HG03520 (cell line): ENCODE measurements around the gene CFAP97D2.
A peak's percentile ranks its signal among the peaks of the same experiment; 100 is the strongest.
"Not testable (repeated sequence)": the region's sequence is repeated elsewhere in the genome, so short reads cannot be mapped to it uniquely, and the experiment has no call there.

ENCODE experiments used
- ATAC-seq: cut with Tn5 transposase; IDR thresholded peaks from one replicate; pipeline ENCODE4 v1.9.1; 2021; ENCODE audit warnings: mild to moderate bottlenecking, moderate library complexity; ENCODE audit not compliant: unreplicated experiment

Gene CFAP97D2

DNA sequence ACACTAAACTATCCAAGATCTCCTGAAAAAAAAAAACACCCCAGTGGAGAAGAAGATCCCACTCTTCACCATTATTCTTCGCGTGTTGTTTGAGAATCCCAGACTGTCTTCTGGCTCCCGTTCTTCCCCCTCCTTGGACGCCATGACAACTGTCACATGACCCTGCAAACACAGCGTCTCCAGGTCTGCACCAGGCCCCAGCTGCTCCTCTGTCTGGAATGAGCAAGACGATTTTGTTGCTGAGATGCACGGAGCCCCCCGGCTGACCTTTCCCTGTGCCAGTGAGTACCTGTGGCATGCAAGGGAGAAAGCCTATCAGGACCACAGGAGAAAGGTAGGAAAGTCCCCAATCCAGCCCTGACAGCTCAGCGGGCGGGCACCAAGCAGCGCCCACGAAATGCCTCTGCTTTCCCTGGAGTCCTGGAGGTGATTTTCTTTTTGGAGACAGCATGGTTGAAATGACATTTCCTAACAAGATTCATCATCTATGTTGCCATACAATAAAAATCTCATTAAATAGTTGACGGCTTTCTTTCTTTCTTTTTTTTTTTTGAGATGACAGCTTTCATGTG lies at the start of gene CFAP97D2:
Gene CFAP97D2, plus strand, starts transcription at position 171 of the 572 bp plus-strand sequence. Its CDS starts 74 bp downstream, at position 245.
- ATAC-seq, result no peak

DNA sequence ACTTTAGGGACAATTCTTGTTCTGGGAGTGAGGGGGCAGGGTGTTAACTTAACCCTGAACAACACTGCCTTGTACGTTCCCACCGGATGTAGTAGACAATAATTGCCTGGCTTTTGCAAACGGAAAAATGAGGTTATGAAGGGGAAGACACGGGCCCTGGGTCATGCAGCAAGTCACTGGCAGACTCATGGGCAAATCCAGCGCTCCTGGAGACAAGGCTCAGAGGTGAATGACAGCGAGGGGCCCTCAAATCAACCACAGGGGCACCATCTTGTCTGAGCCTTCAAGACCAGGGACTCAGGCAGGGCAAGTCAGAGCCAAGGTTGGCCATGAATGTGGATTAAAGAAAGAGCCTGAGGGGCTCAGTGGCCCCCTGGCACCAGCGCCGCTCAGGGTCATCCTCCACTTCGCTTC lies 49.4 kb upstream of the CFAP97D2 start:
- no peak for ATAC-seq

DNA sequence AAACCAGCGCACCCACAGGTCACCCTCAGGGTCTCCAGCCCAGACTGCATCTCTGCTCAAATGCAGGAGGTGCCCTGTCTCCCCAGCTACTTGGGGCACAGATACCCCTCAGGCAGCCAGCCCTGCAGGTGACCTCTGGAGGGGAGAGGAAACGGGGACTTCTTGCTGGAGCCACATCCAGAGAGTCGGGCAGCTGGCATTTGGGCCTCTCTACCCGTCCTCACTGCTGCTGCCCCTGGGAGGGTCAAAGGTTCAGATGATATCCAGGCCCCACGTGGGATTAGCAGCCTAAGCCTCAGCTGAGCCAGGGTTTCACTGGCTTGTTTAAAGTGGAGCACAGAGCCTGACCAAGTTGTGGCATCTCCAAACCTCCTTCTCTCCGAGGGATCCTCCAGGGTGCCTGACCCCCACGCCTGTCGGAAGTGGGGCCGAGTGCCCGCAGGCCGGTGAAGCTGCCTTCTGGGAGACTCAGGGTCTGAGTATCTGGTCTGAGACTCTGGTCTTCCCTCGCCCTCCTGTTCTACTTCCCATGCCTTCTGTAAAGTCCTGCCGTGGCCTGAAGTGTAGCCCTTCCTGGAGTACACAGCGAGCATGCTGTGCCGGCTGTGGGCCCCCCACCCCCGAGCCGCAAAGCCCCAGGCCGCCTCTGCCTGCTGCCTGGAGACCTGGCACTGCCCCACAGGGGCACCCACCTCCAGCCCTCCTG lies 48.8 kb upstream of the CFAP97D2 start:
- ATAC-seq, result no peak

DNA sequence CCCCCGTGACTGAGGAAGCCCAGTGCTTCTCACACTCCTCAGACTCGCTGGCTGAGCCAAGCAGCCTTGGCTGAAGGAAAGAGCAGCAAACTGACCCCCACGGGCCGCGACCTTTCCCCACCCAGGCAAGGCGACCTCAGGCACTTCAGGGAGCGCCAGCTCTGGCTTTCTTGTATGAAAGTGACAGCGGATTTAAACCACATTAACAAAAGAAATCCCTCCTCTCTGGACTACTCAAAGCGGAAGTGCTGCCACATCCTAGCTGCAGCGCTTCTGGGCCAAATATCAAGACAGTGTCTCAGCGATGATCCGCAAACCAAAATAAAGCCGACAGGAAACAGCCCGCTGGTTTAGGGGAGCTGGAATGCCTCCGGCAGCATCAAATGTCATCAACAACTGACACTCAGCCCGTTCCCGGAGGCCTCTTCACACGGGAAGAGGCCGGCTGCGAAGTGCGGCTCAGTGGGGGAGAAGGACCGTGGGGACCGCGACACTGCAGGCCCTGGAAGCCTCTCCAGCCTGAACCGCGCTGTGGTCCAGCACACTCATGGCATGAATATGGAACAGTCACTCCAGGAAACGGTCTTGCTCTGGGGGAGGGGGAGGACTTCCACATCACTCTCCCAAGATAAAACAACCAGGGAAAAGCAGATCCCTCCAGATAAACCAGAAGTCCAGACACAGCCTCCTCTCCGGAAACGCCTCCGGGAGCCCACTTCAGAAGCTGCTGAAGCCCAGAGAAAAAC lies 48.0 kb upstream of the CFAP97D2 start:
- ATAC-seq, result no peak

GRCh38 chr13:114131583-114132418 lies 47.3 kb upstream of the CFAP97D2 start:
- no peak for ATAC-seq

GRCh38 chr13:114132419-114133121 lies 46.5 kb upstream of the CFAP97D2 start, which contains the start of gene RASA3:
Gene RASA3, minus strand, starts transcription at chr13:114132623. Its CDS starts 134 bp downstream, at chr13:114132489.
- peak; percentile 52 for ATAC-seq

GRCh38 chr13:114133126-114133525 lies 45.9 kb upstream of the CFAP97D2 start:
- ATAC-seq, result not testable (repeated sequence)

- not testable (repeated sequence) for ATAC-seq
Measured at GRCh38 chr13:114133552-114133951, 45.5 kb upstream of the CFAP97D2 start.

GRCh38 chr13:114134111-114134943 lies 44.7 kb upstream of the CFAP97D2 start:
- ATAC-seq, result no peak

DNA sequence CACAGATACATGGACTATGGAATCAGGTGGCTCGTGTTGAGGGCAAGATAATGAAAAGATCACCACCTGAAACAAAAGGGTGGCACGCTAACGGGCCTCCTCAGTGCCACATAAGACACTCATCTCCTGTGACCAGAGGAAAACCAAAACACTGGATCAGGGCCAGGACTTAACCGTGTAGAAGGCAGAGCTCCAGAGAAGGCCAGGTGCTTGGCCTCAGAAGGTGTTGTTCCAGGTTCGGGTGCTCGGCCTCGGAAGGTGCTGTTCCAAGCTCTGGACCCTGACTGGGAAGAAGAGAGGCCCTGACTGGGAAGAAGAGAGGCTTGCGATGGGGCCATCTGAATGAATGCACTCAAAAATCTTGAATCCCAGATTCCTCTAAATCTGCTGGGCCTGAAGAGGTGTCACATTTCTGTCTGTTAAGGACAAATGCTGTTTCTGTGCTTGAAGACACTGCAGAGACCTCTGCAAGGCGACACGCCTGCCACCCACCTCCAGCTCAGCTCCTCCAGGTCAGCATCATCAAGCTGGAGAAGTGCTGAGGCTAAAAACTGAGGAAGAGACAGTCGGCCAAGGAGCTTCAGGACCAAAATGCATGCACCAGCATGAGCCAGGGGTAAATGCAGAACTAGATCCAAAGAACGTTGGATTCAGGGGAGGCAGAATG lies 44.0 kb upstream of the CFAP97D2 start:
- ATAC-seq, result no peak

GRCh38 chr13:114135731-114136171 lies 43.3 kb upstream of the CFAP97D2 start:
- ATAC-seq, result no peak

GRCh38 chr13:114136576-114136975 lies 42.5 kb upstream of the CFAP97D2 start:
- no peak for ATAC-seq

DNA sequence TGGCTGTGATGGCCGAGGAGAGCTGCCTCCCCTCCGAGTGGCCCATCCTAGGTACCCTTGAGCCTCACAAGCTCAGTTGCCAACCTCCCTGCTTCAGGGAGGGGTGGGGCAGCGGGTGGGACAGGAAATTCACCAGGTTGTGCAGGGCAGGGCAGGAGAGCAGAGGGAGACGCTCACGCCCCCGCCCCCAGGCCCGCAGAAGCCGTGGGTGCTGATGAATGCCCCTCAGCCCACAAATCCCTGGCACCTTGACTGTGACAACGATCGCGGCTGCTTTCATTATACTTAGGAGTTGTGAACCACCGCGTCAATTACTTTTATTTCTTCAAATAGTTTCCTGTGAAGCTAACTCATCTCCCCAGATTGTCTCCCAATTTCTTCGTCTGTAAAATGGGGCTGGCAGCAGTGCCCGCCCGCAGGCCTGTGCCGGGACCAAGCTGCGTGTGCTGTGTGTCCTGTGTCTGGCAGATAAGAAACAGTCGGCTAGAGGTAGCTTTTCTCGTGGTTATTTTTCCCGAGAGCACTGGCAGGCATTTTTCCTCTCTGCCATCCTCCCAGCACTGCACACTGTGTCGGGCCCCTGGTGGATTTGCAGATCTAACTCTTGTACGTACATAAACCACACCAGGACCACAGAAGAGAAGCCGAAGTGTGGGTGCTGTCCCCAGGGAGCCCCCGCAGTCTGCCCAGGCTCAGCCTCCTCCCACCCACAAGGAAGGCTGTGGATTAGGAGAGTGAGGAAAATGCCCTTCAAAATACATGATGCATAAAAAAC lies 38.7 kb upstream of the CFAP97D2 start:
- no peak for ATAC-seq

DNA sequence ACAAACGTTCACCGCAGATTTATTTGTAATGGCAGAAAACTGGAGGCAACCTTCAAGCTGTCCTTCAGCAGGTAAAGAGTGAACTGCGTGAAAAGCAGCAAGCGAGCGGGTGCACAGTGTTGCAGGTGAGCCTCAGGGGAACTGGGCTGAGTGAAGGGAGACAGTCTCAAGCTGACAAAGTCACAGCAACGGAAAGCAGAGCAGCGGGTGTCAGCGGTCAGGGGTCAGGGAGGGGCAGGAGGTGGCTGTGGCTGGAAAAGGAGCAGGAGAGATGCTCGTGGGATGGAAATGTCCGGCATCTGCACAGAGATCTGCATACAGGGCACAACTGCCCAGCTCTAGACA lies 38.2 kb upstream of the CFAP97D2 start:
- no peak for ATAC-seq

- ATAC-seq, result no peak
Measured at GRCh38 chr13:114141261-114141996, 37.6 kb upstream of the CFAP97D2 start.

- no peak for ATAC-seq
Measured at GRCh38 chr13:114142137-114142550, 36.9 kb upstream of the CFAP97D2 start.
